Measurements from ENCODE around the gene DDX23.

DDX23 gene

GRCh38 chr12:48795550-48796455 is 56.2 kb downstream of the DDX23 start:
- peak; percentile 46 for DNase-seq (ENCODE audit: low spot score)

- no peak for DNase-seq (ENCODE audit: low spot score)
These were observed 57.1 kb downstream of the DDX23 start for GRCh38 chr12:48794870-48795269.

- no peak for DNase-seq (ENCODE audit: low spot score)
These were observed 58.3 kb downstream of the DDX23 start for GRCh38 chr12:48793696-48794095.

DNA sequence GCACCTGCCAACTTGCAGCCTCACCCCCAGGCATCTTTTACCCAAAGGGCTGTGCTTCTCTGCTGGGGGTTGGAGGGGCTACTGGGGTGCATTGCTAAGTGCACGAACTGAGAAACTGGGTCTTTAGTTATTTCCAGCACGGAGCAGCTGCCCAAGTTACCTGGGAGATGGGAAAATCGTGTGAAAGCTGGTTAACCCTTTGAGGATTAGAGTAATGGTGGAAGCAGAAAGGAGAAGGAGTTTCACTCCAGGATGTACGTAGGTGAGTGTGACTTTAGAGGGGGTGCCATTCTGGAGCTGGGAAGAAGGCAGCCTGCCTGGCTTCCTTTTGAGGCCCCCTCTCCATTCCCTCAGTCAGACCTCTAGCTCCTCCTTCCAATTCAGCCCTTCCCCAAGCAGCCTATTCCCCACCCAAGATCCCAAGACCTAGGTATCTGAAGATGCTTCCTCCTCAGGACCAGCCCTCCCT is 62.1 kb downstream of the DDX23 start:
- no peak for DNase-seq (ENCODE audit: low spot score)

GRCh38 chr12:48788854-48789775 is 62.8 kb downstream of the DDX23 start, which contains the start of gene ADCY6:
Gene ADCY6, minus strand, starts transcription at chr12:48789089. Its CDS starts 5,655 bp downstream, at chr12:48783434.
- no peak for DNase-seq (ENCODE audit: low spot score)

DNA sequence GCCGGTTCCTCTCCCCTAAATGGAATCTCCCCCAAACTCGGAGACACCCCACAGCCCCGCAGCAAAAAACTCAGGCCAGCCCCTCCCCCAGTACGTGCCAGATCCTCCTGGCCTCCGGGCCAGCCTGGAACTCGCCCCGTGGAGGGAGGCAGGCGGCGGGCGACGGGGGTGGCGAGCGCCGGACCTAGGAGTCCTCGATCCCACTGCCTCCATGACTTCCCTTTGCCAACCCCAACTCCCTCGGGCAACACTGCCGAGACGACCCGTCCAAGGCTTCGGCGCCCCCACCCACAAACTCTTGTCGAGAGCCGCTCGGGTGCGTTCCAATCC is 63.5 kb downstream of the DDX23 start:
- DNase-seq (ENCODE audit: low spot score): no peak

GRCh38 chr12:48787791-48788523 is 64.0 kb downstream of the DDX23 start:
- no peak for DNase-seq (ENCODE audit: low spot score)

- DNase-seq (ENCODE audit: low spot score): no peak
These were observed 65.1 kb downstream of the DDX23 start for GRCh38 chr12:48786591-48787544.

- DNase-seq (ENCODE audit: low spot score): no peak
These were observed 68.5 kb downstream of the DDX23 start for GRCh38 chr12:48783432-48783831.

- no peak for DNase-seq (ENCODE audit: low spot score)
These were observed 69.2 kb downstream of the DDX23 start for GRCh38 chr12:48782457-48783395.

GRCh38 chr12:48781750-48782456 is 70.1 kb downstream of the DDX23 start:
- no peak for DNase-seq (ENCODE audit: low spot score)

- DNase-seq (ENCODE audit: low spot score): no peak
These were observed 71.5 kb downstream of the DDX23 start for GRCh38 chr12:48780381-48781025.

GRCh38 chr12:48779869-48780268 is 72.1 kb downstream of the DDX23 start:
- DNase-seq (ENCODE audit: low spot score): no peak
